Naive thymus-derived CD8-positive, alpha-beta T cell (primary cell): Measurements from ENCODE around the gene PRSS56. TPM values are rescaled to one million over a fixed set of nuclear protein-coding genes. Genes with fewer than 3 reads are reported as not detected.

Source experiments
- ATAC-seq, 2 donors: fragments of 150-1000 bp; cut with Tn5 transposase in 1 of 2; sonication (Bioruptor Pico), chemical (Tn5 transposase) in 1 of 2; 1 replicate in 1 of 2; 2 replicates in 1 of 2; pipeline ENCODE4 v1.10.0; 2021; ENCODE audit warnings: mild to moderate bottlenecking in 2 of 2, moderate library complexity in 2 of 2
- POLR2A ChIA-PET: fragments of 350-600 bp; sonication (Branson Sonifier 250); formaldehyde crosslinking; loops from one replicate; lab custom pipeline; 2021; ENCODE audit warnings: antibody characterized with exemption; lab: Charles Lee
- DNase-seq, 10 donors: peaks; one replicate each; pipeline versions ENCODE4 v3.0.0 to v3.0.0-alpha.2; 2020 to 2022
- H3K27ac Mint-ChIP-seq, 10 donors: one replicate each; pipeline ENCODE4 v1.8.0; 2020 to 2022; ENCODE audit warnings: mild to moderate bottlenecking in 10 of 10, mixed read lengths in 10 of 10, moderate library complexity in 4 of 10, inconsistent platforms in 1 of 10
- H3K27me3 Mint-ChIP-seq, 5 donors: one replicate each; pipeline ENCODE4 v1.8.0; 2021 to 2022; ENCODE audit warnings: mixed read lengths in 5 of 5
- H3K36me3 Mint-ChIP-seq, 3 donors: one replicate each; pipeline ENCODE4 v1.8.0; 2020 to 2022; ENCODE audit warnings: mixed read lengths in 3 of 3, mild to moderate bottlenecking in 2 of 3, inconsistent platforms in 1 of 3
- H3K4me1 Mint-ChIP-seq, 4 donors: one replicate each; pipeline ENCODE4 v1.8.0; 2021 to 2022; ENCODE audit warnings: mixed read lengths in 4 of 4
- H3K4me3 Mint-ChIP-seq, 10 donors: one replicate each; pipeline ENCODE4 v1.8.0; 2020 to 2022; ENCODE audit warnings: mild to moderate bottlenecking in 10 of 10, mixed read lengths in 10 of 10, moderate library complexity in 6 of 10, inconsistent platforms in 1 of 10
- H3K9me3 Mint-ChIP-seq, 9 donors: one replicate each; pipeline ENCODE4 v1.8.0; 2020 to 2022; ENCODE audit warnings: mixed read lengths in 9 of 9, mild to moderate bottlenecking in 3 of 9, inconsistent platforms in 1 of 9, moderate library complexity in 1 of 9
- polyA plus RNA-seq, 3 donors: library from polyadenylated mRNA; unstranded; fragments of 300-500 nt; fragmentation: Illumina TruSeq; gene quantifications; one replicate each; pipeline ENCODE4 v1.2.3, GENCODE V29; 2021
- total RNA-seq, 8 experiments: library from RNA in 2 of 8; stranded (reverse) in 2 of 8; gene quantifications; one replicate each; pipeline ENCODE4 v1.2.3 and lab custom pipeline; 2021 to 2026

Gene PRSS56
- total and polyA plus RNA-seq, 5 experiments from 2014 or later = not detected

GRCh38 chr2:232543491-232543890 lies 23.3 kb downstream of the PRSS56 start:
- H3K4me3 Mint-ChIP-seq = no peak overlapping the region
- peaks cover 2 to 27% (median 26%) of the 10 kb centered on the region in 3 donors for H3K36me3 Mint-ChIP-seq
- no peak for ATAC-seq
- peak overlapping the region in 5 of 10 donors; percentile 25 to 51 (median 36) for H3K27ac Mint-ChIP-seq
- POLR2A ChIA-PET = no interaction called here
- no peaks in the 10 kb centered on the region for H3K27me3 Mint-ChIP-seq
- H3K4me1 Mint-ChIP-seq = peaks cover 15 to 61% (median 38%) of the 10 kb centered on the region in 4 donors
- peaks cover 0 to 2% (median 0%) of the 10 kb centered on the region in 9 donors for H3K9me3 Mint-ChIP-seq
- no peak for DNase-seq

DNA sequence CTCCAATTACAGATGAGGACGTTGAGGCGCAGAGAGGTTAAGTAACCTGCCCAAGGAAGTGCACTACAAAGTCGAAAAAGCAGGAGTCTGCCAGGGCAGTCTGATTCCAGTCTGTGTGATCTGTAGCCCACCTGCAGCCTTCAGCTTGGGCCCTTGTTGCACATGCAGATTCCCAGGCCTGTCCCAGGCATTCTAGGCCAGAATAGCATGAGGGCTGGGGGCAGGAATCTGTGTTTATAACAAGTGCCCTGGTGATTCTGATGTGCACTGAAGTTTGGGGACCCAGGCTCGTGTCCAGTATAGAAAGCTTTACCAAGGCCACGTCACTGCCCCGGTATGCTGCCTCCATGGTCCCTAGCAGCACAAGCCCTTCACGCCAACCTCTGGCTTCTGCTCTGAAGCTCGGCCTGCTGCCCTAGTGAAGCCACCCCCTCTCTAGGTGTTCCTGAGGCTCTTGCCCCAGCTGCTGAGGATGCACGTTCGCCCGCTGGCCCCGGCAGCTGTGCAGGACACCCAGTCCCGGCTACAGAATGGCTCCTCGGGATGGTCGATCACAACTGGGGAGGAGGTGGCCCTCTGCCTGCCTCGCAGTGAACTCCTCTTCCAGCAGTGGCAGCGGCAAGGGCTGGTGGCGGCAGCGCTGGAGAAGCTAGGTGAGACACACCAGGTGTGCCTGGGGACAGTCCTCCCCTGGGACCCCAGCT lies 23.9 kb downstream of the PRSS56 start:
- POLR2A ChIA-PET = no interaction called here
- H3K4me1 Mint-ChIP-seq = peaks cover 17 to 61% (median 42%) of the 10 kb centered on the region in 4 donors
- H3K27ac Mint-ChIP-seq = peak overlapping the region in 1 of 10 donors; percentile 70
- DNase-seq (no peak), ATAC-seq (no peak)
- no peaks in the 10 kb centered on the region for H3K27me3 Mint-ChIP-seq
- peaks cover 0 to 5% (median 0%) of the 10 kb centered on the region in 9 donors for H3K9me3 Mint-ChIP-seq
- H3K36me3 Mint-ChIP-seq = peaks cover 8 to 31% (median 28%) of the 10 kb centered on the region in 3 donors
- no peak overlapping the region for H3K4me3 Mint-ChIP-seq

GRCh38 chr2:232544674-232545073 lies 24.5 kb downstream of the PRSS56 start:
- Mint-ChIP-seq H3K4me3 (peak overlapping the region in 1 of 10 donors; percentile 16), H3K4me1 (peaks cover 19 to 65% (median 47%) of the 10 kb centered on the region in 4 donors), H3K36me3 (peaks cover 8 to 31% (median 28%) of the 10 kb centered on the region in 3 donors), H3K27me3 (no peaks in the 10 kb centered on the region), H3K27ac (peak overlapping the region in 1 of 10 donors; percentile 37), H3K9me3 (peaks cover 0 to 5% (median 0%) of the 10 kb centered on the region in 9 donors)
- ATAC-seq (no peak), DNase-seq (no peak)
- POLR2A ChIA-PET = no interaction called here

GRCh38 chr2:232545511-232546375 lies 25.6 kb downstream of the PRSS56 start:
- H3K4me3 Mint-ChIP-seq = no peak overlapping the region
- POLR2A ChIA-PET = no interaction called here
- DNase-seq (no peak), ATAC-seq (no peak)
- peaks cover 24 to 63% (median 50%) of the 10 kb centered on the region in 4 donors for H3K4me1 Mint-ChIP-seq
- H3K9me3 Mint-ChIP-seq = peaks cover 0 to 5% (median 0%) of the 10 kb centered on the region in 9 donors
- peaks cover 8 to 31% (median 28%) of the 10 kb centered on the region in 3 donors for H3K36me3 Mint-ChIP-seq
- no peak overlapping the region for H3K27ac Mint-ChIP-seq
- H3K27me3 Mint-ChIP-seq = no peaks in the 10 kb centered on the region

- POLR2A ChIA-PET = no interaction called here
- ATAC-seq (no peak), DNase-seq (no peak)
- peaks cover 32 to 71% (median 65%) of the 10 kb centered on the region in 4 donors for H3K4me1 Mint-ChIP-seq
- no peaks in the 10 kb centered on the region for H3K27me3 Mint-ChIP-seq
- H3K4me3 Mint-ChIP-seq = peak overlapping the region in 3 of 10 donors; percentile 4 to 63 (median 52)
- peak overlapping the region in 3 of 10 donors; percentile 28 to 100 (median 33) for H3K27ac Mint-ChIP-seq
- H3K36me3 Mint-ChIP-seq = peaks cover 8 to 36% (median 33%) of the 10 kb centered on the region in 3 donors
- peaks cover 0 to 5% (median 0%) of the 10 kb centered on the region in 9 donors for H3K9me3 Mint-ChIP-seq
Measured at GRCh38 chr2:232547991-232548390, 27.8 kb downstream of the PRSS56 start.

- Mint-ChIP-seq H3K9me3 (peaks cover 0 to 5% (median 0%) of the 10 kb centered on the region in 9 donors), H3K4me1 (peaks cover 43 to 83% (median 77%) of the 10 kb centered on the region in 4 donors), H3K27ac (peak overlapping the region; percentile 96 to 100 (median 99)), H3K4me3 (peak overlapping the region; percentile 97 to 100 (median 99)), H3K36me3 (peaks cover 8 to 46% (median 28%) of the 10 kb centered on the region in 3 donors), H3K27me3 (no peaks in the 10 kb centered on the region)
- ATAC-seq (peak in 1 of 2 donors; percentile 15), DNase-seq (no peak)
- POLR2A ChIA-PET = interaction anchor here (0.6 to 1.4 kb wide), 7 partner anchors 11 to 769 kb away, joined by 3 to 8 read pairs (median 4); partner anchors contain the start of gene PDE6D
Measured at GRCh38 chr2:232549655-232550353, 29.6 kb downstream of the PRSS56 start.

- ATAC-seq (peak; percentile 88 to 89), DNase-seq (peak; percentile 83 to 94 (median 88))
- peaks cover 48 to 91% (median 83%) of the 10 kb centered on the region in 4 donors for H3K4me1 Mint-ChIP-seq
- peaks cover 0 to 5% (median 0%) of the 10 kb centered on the region in 9 donors for H3K9me3 Mint-ChIP-seq
- peaks cover 8 to 50% (median 26%) of the 10 kb centered on the region in 3 donors for H3K36me3 Mint-ChIP-seq
- H3K27me3 Mint-ChIP-seq = no peaks in the 10 kb centered on the region
- POLR2A ChIA-PET = interaction anchor here (0.6 to 1.4 kb wide), 7 partner anchors 12 to 770 kb away, joined by 3 to 8 read pairs (median 4); partner anchors contain the start of gene PDE6D
- peak within 1 kb of the TSS; percentile 97 to 100 (median 99) for H3K4me3 Mint-ChIP-seq
- peak within 1 kb of the TSS; percentile 96 to 100 (median 99) for H3K27ac Mint-ChIP-seq
Measured at GRCh38 chr2:232550354-232551249, 30.4 kb downstream of the PRSS56 start, which contains the start of the genes EIF4E2 and TIGD1. TSS of gene EIF4E2 (plus strand) at chr2:232550689. CDS start at chr2:232550725, 36 bp downstream. TSS of gene TIGD1 (minus strand) at chr2:232550557. CDS start at chr2:232549882, 675 bp downstream.

GRCh38 chr2:232551250-232551638 lies 31.1 kb downstream of the PRSS56 start:
- DNase-seq (no peak), ATAC-seq (no peak)
- Mint-ChIP-seq H3K4me1 (peaks cover 50 to 90% (median 86%) of the 10 kb centered on the region in 4 donors), H3K27me3 (no peaks in the 10 kb centered on the region), H3K27ac (peak overlapping the region; percentile 96 to 100 (median 99)), H3K4me3 (peak overlapping the region; percentile 97 to 100 (median 99)), H3K36me3 (peaks cover 8 to 50% (median 21%) of the 10 kb centered on the region in 3 donors), H3K9me3 (peaks cover 0 to 5% (median 0%) of the 10 kb centered on the region in 9 donors)
- POLR2A ChIA-PET = interaction anchor here (1.2 to 1.4 kb wide), 4 partner anchors 11 to 770 kb away, joined by 3 to 8 read pairs (median 4); partner anchors contain the start of gene PDE6D

GRCh38 chr2:232551776-232552175 lies 31.6 kb downstream of the PRSS56 start:
- H3K9me3 Mint-ChIP-seq = peaks cover 0 to 5% (median 0%) of the 10 kb centered on the region in 9 donors
- peaks cover 8 to 50% (median 19%) of the 10 kb centered on the region in 3 donors for H3K36me3 Mint-ChIP-seq
- peak overlapping the region; percentile 96 to 100 (median 99) for H3K27ac Mint-ChIP-seq
- H3K4me1 Mint-ChIP-seq = peaks cover 54 to 90% (median 84%) of the 10 kb centered on the region in 4 donors
- no peaks in the 10 kb centered on the region for H3K27me3 Mint-ChIP-seq
- H3K4me3 Mint-ChIP-seq = peak overlapping the region; percentile 97 to 100 (median 99)
- ATAC-seq (no peak), DNase-seq (no peak)
- POLR2A ChIA-PET = interaction anchor here (0.6 kb wide), 1 partner anchor 699 kb away, joined by 3 read pairs; no protein-coding TSS in a partner anchor

- ATAC-seq = no peak
- no peaks in the 10 kb centered on the region for H3K9me3 Mint-ChIP-seq
- no peak for DNase-seq
- peaks cover 4 to 87% (median 10%) of the 10 kb centered on the region in 3 donors for H3K36me3 Mint-ChIP-seq
- H3K27ac Mint-ChIP-seq = peak overlapping the region in 5 of 10 donors; percentile 17 to 65 (median 27)
- H3K4me3 Mint-ChIP-seq = no peak overlapping the region
- H3K4me1 Mint-ChIP-seq = peaks cover 40 to 55% (median 49%) of the 10 kb centered on the region in 4 donors
- POLR2A ChIA-PET = no interaction called here
- no peaks in the 10 kb centered on the region for H3K27me3 Mint-ChIP-seq
Measured at GRCh38 chr2:232556426-232556825, 36.2 kb downstream of the PRSS56 start.
